GM13976 (cell line): ENCODE results near the gene RSRC1.
"Not testable (repeated sequence)": the region's sequence is repeated elsewhere in the genome, so short reads cannot be mapped to it uniquely, and the experiment has no call there.

Source experiments
- DNase-seq: peaks from one replicate; pipeline ENCODE4 v3.0.0; 2012; ENCODE audit warnings: low spot score
- CTCF ChIP-seq: IDR thresholded peaks from 2 replicates; pipeline ENCODE4 v1.5.1; 2012; ENCODE audit warnings: borderline replicate concordance, mild to moderate bottlenecking; ENCODE audit not compliant: insufficient read depth; ENCODE audit errors: extremely low read depth, missing control alignments, control extremely low read depth
- in situ Hi-C: fragments of 300-500 bp; cut with MboI; formaldehyde crosslinking; loops from one replicate; pipeline ENCODE4 v1.12.0; 2022; ENCODE audit warnings: low sequenced_read_pairs, mixed read lengths, inconsistent platforms; ENCODE audit not compliant: unreplicated experiment

The RSRC1 gene

GRCh38 chr3:158509891-158510290 lies 400.0 kb downstream of the RSRC1 start:
- no peak for DNase-seq
- no peak for TF ChIP-seq CTCF
- in situ Hi-C loops, result no loop called here

- in situ Hi-C loops, result not testable (repeated sequence)
These were observed 406.8 kb downstream of the RSRC1 start for GRCh38 chr3:158516729-158517128.

GRCh38 chr3:158519776-158520175 lies 409.9 kb downstream of the RSRC1 start:
- in situ Hi-C loops, result no loop called here
- no peak for TF ChIP-seq CTCF
- no peak for DNase-seq

More at GRCh38 chr3:158516729-158517128, 406.8 kb downstream of the RSRC1 start:
- not testable (repeated sequence) for DNase-seq

- in situ Hi-C loops, result no loop called here
- no peak for TF ChIP-seq CTCF
- DNase-seq, result no peak
These were observed 410.5 kb downstream of the RSRC1 start for GRCh38 chr3:158520433-158520832.

- no peak for TF ChIP-seq CTCF
- in situ Hi-C loops, result no loop called here
- DNase-seq, result no peak
These were observed 412.6 kb downstream of the RSRC1 start for GRCh38 chr3:158522221-158523136.

GRCh38 chr3:158528076-158528674 lies 418.3 kb downstream of the RSRC1 start:
- in situ Hi-C loops, result loop anchor here (25.0 kb wide), 2 partner anchors 666 to 916 kb away; no protein-coding TSS in a partner anchor
- no peak for DNase-seq
- no peak for TF ChIP-seq CTCF

- no peak for DNase-seq
- in situ Hi-C loops, result loop anchor here (25.0 kb wide), 2 partner anchors 669 to 919 kb away; no protein-coding TSS in a partner anchor
These were observed 421.4 kb downstream of the RSRC1 start for GRCh38 chr3:158531334-158531733.

More at GRCh38 chr3:158531334-158531733, 421.4 kb downstream of the RSRC1 start:
- no peak for TF ChIP-seq CTCF
